Dermis blood vessel endothelial cell (primary cell): ENCODE data around the gene POLE2. TPM values are rescaled to one million over a fixed set of nuclear protein-coding genes. Genes with fewer than 3 reads are reported as not detected.
A peak's percentile ranks its signal among the peaks of the same experiment; 100 is the strongest.
"Not testable (repeated sequence)": the region's sequence is repeated elsewhere in the genome, so short reads cannot be mapped to it uniquely, and the experiment has no call there.

Experiments used
- DNase-seq: peaks from one replicate; pipeline ENCODE4 v3.0.0; 2010
- total RNA-seq: library from RNA; depleted of rRNA; stranded (reverse); fragments of >200 nt; gene quantifications from 2 replicates; pipeline ENCODE4 v1.2.3, GENCODE V29; 2014

The POLE2 gene
- 8.7 and 13.9 TPM in 2 replicates for total RNA-seq

- DNase-seq, result peak; percentile 75
Observed at GRCh38 chr14:49687942-49688700, at the start of gene POLE2. Gene POLE2, minus strand, starts transcription at chr14:49688214. Its CDS starts 11 bp downstream, at chr14:49688203.

- not testable (repeated sequence) for DNase-seq
Observed at GRCh38 chr14:49735669-49736068, 47.7 kb upstream of the POLE2 start.

- no peak for DNase-seq
Observed at GRCh38 chr14:49733836-49734235, 45.8 kb upstream of the POLE2 start.

GRCh38 chr14:49732896-49733295 lies 44.9 kb upstream of the POLE2 start:
- no peak for DNase-seq

GRCh38 chr14:49727171-49727570 lies 39.2 kb upstream of the POLE2 start:
- DNase-seq, result no peak

- not testable (repeated sequence) for DNase-seq
Observed at GRCh38 chr14:49721733-49722435, 33.9 kb upstream of the POLE2 start.

- no peak for DNase-seq
Observed at GRCh38 chr14:49720744-49721143, 32.7 kb upstream of the POLE2 start.

- not testable (repeated sequence) for DNase-seq
Observed at GRCh38 chr14:49710993-49711392, 23.0 kb upstream of the POLE2 start.

GRCh38 chr14:49704471-49704870 lies 16.5 kb upstream of the POLE2 start:
- DNase-seq, result not testable (repeated sequence)

- DNase-seq, result no peak
Observed at GRCh38 chr14:49703965-49704364, 16.0 kb upstream of the POLE2 start.

- DNase-seq, result no peak
Observed at GRCh38 chr14:49702725-49703124, 14.7 kb upstream of the POLE2 start.

GRCh38 chr14:49693735-49694124 lies 5.7 kb upstream of the POLE2 start:
- not testable (repeated sequence) for DNase-seq

- peak; percentile 84 for DNase-seq
Observed at GRCh38 chr14:49692811-49693734, 5.1 kb upstream of the POLE2 start, which contains the start of gene KLHDC1. Gene KLHDC1, plus strand, starts transcription at chr14:49693120. Its CDS starts 75 bp downstream, at chr14:49693195.

GRCh38 chr14:49692193-49692757 lies 4.3 kb upstream of the POLE2 start:
- DNase-seq, result peak; percentile 22

GRCh38 chr14:49691031-49691430 lies 3.0 kb upstream of the POLE2 start:
- DNase-seq, result no peak

GRCh38 chr14:49688701-49689030 lies 652 bp upstream of the POLE2 start:
- no peak for DNase-seq

- no peak for DNase-seq
Observed at GRCh38 chr14:49686425-49686824, 1.6 kb downstream of the POLE2 start.

- no peak for DNase-seq
Observed at GRCh38 chr14:49679271-49679670, 8.7 kb downstream of the POLE2 start.

GRCh38 chr14:49677643-49678042 lies 10.4 kb downstream of the POLE2 start:
- DNase-seq, result peak; percentile 15

- DNase-seq, result no peak
Observed at GRCh38 chr14:49673586-49673985, 14.4 kb downstream of the POLE2 start.

- DNase-seq, result no peak
Observed at GRCh38 chr14:49670475-49670874, 17.5 kb downstream of the POLE2 start.
